ENCODE measurements around the gene OR6S1.
"Not testable (repeated sequence)": the region's sequence is repeated elsewhere in the genome, so short reads cannot be mapped to it uniquely, and the experiment has no call there.

Gene OR6S1

DNA sequence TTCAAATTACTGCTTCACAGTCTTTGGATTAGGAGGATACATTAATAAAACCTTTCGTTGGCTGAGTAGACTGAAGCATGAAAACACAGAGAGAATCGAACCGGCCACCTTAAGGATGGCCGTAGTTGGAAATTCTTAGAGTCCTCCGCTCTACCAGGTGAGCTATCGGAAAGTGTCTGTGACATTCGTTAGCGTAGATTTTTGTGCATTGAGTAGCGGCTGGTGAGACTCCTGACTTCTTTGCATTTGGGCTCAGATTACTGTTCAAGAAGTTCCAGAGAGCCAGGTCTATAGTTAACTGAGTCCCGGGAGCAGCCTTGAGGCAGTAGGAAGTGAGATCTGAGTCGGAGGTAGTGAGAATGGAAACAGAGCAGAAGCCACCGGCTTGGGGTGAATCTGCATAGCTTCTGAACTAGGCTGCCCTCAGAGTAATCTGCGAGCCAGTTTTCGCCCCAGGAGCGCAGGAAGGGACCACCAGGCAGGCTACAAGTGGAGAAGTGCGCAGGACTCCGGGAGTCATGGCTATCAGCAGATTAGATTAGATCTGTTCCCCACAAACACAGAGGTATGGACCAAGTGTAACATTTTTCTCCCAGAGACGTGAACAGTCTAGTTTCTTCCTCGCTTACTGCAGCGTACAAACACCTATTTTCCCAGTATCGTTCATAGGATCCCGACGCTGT lies 11.0 kb downstream of the OR6S1 start:
- peak; percentile 63 for DNase-seq

DNA sequence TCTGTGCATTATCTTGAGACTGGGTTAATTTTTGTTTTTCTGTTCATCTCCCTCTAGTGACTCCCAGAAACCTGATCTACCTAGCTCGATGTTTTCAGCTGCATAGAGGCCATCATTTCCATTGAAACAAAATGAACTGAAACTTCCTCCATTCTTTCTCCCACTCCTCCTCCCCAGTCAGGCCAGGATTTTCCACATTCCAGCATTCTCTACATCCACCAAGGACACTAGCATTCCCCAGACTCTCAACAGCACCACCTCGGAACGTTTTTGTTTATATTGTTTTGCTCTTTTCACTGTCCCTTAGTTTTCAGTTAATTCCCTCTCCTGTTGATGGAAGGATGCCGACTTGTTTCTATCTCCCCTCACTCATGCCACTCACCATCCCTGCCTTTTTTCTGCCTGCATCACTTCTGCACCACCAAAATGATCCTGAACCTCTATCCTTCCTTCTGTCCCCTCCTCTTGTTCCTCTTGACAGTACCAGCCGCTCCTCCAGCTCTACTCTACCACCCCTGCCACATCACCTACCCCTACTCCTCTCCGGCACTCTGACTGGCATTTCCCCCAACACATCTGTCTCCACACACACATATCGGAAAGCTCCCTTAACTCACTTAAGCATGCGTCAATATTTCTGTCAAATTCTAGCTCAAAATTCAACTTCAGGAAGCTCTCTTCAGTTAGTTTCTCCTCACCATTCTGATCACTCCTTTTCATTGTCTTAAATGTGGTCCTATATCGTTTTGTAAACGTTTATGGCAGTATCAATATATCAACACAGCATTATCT lies 13.2 kb downstream of the OR6S1 start:
- no peak for DNase-seq

DNA sequence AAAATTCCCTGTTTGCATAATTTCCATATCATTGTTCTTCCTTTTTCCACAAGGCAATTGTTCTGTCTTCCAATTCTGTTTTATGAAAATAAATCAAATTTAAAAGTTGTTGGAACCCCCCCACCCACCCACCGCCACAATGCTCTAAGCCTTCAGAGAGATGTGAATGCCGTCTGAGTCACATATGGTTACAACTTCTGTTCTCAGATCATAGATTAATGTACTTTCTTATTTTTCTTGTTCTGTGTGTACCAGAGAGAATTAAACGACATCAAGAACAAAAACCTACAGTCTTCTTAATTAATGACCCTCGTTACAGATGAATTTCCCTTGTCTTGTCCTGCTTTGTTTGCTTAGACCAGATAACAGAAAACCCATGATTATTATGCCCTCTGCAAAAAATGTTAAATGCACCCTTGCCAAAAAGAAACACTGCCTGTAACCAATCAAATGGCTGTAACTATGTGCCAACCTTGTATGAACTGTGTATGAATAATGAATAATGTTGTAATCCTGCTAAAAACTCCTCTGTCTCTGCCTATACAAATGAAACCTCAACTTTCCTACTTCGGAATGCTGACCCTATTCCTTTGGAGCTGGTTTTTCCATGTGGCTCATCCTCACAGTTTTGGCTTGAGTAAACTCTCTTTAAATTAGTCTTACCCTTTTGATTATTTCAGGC lies 14.0 kb downstream of the OR6S1 start:
- DNase-seq, result no peak

DNA sequence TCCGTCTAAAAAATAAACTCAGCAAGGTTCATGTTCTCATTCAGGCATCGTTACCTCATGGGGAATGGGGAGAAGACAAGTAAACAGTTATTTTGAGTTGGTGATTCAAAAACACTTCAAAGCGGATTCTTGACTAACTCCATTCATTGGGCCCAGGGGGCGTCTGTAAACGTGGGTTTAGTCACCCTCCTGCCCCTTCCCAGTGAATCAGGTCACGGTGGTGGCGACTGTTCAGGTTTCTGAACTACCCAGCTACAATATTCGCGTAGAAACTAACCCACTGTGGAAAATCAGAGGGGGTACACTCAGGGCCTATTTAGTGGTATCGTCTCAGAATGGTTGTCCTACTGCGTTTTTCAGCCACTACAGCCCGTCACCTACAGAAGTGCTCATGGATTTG lies 15.2 kb downstream of the OR6S1 start:
- no peak for DNase-seq

DNA sequence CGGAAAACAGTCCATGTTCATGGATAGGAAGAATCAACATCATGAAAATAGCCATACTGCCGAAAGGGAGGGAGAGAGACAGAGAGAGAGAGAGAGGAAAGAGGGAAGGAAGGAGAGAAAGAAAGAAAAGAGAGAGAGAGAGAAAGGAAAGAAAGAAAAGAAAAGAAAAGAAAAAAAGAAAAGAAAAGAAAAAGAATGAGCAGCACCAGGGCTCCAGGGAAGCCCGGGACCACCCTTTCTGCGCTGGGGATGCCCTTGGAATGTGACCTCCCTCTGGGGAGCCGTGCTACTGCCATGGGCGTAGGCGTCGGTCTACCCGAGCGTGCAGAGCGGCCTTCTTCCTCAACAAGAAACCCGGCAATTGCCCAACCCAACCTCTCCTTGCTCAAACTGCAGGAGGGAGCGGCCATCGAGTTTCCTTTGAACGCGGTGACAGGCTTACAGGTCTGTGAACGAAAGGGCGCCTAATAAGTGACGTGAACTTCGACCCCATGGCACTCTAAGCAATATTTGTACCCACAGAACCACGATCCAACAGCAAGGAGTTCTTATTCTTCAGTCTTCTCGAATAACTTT lies 16.9 kb downstream of the OR6S1 start:
- peak; percentile 62 for DNase-seq

DNA sequence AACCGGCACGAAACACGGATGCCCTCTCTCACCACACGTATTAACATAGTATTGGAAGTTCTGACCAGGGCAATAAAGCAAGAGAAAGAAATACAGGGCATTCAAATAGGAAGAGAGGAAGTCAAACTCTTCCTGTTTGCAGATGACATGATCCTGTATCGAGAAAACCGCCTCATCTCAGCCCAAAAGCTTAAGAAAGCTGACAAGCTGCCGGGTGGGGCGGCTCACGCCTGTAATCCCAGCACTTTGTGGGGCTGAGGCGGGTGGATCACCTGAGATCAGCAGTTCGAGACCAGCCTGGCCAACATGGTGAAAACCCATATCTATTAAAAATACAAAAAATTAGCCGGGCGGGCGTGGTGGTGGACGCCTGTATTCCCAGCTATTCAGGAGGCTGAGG lies 17.7 kb downstream of the OR6S1 start:
- DNase-seq, result no peak

DNA sequence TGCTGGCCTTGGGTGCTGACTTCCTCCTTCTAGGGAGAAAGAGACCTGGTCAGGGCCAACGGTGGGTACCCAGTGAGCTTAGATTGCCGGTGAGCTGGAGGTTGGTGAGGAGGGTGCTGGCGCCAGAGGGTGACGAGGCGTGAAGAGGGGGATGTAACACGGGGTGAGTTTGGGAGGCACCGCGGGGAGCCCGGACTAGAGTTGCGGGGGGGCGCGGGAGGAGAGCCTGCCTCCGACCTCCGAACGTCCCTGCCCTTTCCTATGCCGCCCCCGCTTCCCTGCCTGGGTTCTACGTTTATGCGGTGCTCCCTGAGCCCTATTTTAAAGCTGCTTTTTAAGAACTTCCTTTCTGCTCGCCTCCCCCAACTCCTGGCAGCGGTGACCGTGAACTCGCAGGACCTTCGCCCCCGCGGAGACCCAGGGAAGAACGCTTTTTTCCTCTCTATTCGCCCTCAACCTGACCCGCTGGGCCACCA lies 18.6 kb downstream of the OR6S1 start:
- no peak for DNase-seq

DNA sequence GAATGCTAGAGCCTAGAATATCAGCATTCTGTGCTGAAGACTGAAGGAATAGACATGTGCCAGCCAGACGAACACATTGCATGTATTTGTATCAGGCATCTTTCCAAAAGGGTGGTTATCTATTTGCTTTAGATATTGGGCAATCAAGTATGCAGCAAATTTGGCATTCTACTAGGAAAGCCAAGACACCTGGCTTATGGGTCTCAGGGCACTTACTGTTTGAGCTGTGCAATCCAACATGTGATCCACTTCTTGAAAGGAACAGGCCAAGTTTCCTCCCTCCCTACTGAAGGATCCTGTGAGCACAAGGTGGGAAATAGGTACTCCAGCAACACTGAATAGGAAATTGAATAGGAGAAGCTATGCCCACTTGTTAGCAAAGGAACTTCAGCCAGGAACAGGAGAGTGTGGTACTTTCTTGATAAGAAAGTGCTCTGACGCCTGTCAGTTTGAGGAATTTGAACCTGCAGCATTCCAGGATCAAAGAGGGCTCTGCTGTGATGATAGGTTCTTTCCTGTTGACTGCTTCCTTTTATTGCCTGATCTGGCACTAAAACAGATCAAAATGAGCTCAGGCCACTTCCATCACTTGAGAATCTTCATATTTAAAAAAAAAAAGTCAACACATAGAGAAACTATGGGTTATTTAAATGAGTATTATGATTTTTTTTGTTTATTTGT lies 20.6 kb downstream of the OR6S1 start:
- no peak for DNase-seq

DNA sequence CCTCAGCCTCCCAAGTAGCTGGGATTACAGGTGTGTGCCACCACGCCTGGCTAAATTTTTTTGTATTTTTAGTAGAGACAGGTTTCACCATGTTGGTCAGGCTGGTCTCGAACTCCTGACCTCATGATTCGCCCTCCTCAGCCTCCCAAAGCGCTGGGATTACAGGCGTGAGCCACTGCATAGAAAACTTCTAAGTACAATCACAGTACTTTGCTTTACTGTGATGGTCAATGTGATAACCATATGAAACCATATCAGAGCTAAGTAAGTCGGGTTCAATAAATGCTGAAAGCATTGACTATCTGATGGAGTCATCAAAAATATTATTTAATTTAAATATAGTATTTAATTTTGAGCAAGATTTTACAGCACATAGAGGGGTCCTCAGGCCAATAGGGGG lies 21.8 kb downstream of the OR6S1 start:
- DNase-seq, result not testable (repeated sequence)

DNA sequence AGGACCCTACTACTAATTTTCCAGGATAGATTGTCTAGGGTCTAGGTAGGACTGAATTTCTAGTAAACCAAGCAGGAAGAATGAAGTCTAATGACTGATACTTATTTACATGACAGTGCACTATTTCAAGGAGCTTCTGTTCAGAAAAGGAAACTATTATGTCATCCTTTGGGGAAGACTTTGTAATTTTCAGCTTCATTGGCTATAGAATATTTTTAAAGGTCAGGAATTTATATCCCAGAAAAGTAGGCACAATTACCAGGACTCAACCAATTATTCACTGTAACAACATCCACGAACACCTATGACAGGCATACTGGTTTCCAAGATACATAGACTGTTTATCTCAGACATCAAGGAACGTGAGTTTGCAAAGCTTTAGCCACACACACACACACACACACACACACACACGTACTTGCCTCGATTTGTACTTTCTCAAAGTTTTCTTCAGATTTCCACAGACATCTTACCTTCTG lies 23.2 kb downstream of the OR6S1 start:
- no peak for DNase-seq

DNA sequence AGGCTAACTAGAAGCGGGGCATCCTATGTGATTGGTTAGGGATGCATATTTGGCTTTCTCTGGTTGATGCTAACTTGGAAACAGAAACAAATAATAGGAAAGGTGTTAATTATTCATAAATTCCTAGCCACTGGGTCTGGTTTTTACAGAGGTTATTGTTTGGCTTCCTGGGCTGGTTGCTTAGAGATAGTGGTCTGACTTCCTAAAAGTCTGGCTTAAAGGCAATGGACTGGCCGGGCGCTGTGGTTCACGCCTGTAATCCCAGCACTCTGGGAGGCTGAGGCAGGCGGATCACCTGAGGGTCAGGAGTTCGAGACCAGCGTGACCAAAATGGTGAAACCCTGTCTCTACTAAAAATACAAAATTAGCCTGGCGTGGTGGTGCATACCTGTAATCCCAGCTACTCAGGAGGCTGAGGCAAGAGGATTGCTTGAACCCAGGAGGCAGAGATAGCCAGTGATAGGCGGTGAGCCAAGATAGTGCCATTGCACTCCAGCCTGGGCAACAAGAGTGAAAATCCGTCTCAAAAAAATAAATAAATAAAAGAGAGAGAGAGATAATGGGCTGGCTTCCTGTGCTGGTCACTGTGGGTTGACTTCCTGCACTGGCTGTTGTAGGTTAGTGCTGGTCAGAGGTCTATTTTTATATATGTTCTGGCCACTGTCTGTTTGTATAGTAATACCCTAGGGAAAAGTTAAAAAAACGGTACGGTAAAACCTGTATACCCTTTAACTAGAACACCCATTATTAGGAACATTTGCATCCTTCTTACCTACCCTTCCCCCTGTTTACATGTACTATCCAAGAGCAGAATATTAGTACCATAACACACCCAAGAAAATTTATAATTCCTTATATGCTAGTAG lies 24.1 kb downstream of the OR6S1 start:
- DNase-seq, result no peak

DNA sequence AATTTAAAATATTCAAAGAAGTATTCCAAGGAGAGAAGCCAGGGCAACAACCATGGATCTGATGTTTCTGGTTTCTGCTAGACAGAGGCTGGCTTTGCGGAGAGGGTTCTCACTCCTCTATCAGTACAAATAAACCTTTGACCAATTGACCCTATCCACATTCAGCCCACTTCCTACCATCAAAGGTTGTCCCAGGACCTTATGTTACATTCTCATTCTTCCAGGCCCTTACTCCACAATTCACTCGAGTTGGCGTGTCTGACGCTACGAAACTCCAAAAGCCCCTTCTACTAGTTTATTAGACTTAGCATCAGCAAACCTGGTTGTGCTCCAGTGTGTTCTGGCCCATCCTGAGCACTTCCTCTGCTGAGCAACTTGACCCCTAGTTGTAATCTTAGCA lies 25.5 kb downstream of the OR6S1 start:
- DNase-seq, result no peak

DNA sequence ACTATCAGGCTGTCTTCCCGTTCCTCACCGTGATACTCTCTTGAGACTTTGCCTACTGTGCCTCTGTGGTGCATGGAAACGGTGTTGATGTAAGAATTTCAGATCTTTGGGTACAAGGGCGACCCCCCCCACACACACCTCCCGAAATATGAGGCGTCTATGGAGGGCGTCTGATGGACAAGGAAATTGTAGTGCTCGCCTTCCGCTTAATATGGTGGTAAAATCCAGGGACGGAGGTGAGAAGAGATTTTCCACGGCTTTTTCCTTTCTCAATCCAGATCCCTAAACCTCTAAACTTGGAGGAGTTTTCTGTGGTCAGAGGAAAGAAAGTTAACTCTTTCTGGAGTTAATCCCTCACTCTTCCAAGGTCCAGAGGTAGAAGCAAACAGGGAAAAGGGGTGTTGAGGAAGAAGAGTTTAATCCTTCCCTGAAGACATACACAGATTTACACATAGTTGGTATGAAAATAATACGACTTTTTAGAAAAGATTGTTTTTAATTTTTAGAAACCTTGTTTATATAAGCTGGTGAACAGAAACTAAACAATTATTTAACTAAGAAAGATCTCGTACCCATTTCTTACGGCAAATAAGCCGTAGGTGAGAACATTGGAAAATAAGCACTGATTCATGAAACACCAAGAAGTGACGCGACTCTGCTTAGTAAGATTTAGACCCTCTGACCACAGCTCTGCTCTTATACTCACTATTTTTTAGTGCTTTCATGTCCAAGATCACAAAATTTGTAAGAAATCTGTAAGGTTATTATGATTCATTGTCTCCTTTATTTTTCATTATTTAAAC lies 27.3 kb downstream of the OR6S1 start:
- no peak for DNase-seq

DNA sequence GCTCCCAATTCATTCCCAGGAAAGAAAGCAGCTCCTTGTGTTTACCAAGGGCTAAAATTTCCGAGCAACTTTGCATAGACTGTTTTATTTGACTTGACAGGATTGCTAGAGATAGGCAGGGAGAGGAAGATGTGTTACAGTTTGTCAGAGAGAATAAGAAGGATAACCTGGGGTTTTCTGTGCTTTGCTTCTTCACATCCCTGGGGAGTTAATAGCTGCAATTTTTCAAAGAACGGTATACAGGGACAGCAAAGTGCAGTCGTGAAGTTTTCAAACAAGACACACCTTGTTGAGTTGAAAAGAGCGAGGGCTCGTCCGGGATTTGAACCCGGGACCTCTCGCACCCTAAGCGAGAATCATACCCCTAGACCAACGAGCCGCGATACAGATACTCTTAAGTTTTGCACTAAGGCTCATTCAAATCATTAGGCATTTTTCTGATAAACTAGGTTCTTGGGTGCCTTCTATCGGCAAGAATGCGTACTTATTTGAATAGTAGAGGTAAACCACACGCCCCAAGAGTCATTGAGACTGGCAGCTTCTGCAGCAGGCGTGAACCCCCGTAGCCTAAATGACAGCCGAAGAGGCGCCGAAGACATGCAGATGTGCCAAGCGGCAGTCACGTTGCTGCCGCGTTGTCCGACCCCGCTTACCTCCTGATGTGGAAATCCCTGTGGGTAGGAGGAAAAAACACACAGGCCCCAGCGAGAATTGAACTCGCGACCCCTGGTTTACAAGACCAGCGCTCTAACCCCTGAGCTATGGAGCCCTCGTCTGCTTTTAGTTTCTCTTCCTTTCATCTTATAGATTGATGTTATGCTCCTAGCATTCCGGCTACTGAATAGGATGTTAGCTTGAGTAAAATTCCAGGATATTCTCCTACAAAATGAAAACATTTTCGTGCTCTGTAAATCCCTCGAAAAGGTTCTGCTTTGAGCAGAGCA lies 28.1 kb downstream of the OR6S1 start:
- peak; percentile 93 for DNase-seq

DNA sequence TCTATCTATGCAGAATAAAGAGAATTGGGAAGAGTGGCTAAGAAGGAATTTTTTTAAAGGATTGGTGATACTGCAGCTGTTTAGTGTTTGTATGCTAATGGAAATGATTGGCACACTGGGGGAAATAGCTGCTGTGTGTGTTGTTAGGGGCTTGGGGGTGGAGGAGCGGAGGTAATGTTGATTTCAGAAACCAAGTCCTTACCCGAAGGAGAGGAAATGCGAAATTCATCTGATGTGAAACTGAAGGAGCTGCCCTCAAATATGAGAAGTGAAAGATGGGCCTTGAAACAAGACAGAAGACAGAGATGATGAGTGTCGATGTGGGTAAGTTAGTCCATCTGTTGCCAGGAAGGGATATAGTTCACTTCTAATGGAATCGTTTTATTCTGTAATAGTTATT lies 29.1 kb downstream of the OR6S1 start:
- DNase-seq, result no peak

DNA sequence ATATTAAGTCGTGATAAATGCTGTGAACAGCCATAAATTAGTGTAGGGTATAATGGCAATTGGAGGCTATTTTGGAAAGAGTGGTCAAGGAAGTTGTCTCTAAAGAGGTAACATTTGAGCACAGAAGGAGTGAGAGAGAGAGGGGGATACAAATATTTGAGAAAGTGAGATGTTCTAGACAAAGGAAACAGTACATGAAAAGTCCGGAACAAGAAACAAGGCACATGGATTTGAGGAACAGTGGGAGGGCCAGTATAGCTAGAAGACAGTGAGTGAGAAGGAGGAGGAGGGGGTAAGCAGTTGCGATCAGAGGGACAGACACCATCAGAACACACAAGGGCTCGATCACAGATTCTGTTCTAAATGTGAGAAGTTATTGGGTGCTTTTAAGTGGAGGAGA lies 30.2 kb downstream of the OR6S1 start:
- DNase-seq, result no peak

DNA sequence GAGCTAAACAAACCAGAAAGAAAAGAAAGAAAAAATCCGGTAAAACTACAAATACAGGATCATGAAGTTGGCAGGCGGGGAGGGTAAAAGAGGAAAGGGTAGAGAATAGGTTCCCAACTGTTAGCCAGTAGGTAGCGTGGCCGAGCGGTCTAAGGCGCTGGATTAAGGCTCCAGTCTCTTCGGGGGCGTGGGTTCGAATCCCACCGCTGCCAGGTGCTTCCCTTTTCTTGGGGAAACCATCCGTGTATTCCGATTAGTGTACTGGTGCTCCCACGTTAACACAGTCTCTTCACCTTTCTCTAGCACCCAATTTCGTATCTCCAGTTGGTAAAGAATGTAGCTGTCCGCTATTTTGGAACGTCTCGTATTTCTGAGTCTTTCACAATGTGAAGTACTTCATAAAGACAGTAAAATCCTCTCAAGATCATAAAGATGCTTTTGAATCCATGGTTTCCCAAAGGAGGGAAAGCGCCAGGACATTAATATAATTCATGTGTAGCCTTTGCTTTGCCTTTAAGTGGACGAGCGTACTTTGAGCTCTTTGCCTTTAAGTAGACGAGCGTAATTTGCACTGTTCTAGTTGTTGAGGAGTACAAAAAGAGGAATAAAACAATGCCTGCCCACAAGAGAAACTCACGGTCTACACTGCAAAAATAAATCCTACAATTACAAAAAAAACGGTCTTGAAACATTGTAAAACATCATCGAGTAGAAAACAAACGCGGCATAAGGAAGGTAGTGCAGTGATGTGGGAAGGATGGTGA lies 31.3 kb downstream of the OR6S1 start:
- peak; percentile 83 for DNase-seq

DNA sequence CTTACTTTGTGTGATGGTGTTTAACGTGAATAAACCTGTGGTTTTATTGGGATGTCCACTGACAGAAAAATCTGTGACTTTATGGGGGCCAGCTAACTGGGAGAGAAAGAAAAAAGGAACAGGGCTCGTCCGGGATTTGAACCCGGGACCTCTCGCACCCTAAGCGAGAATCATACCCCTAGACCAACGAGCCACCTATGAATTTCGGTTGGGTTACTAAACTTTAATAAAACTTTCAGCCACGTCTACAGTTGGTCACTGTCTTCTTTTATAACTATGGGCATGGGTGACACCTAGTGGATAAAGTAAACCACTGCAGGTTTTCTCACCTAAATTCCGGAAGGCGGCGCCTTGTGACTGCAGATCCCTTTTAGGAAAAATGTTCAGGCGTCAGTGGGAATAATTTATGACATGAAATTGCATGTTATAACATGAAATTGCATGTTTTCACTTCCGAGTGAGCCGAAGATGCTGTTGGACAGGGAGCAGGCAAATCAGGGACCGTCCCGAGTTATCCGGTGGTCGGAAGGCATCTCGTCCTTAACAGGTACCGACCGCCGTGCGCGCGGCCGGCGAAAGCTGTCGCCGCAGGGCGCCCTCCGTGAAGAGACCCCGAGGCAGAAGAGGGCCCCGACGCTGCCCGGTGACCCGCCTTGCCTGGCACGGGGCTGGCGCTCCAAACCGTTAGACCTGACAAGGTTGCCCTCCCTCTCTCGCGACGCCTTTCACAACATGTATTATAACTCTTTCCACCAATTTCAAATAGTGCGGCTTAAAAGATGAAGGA lies 32.1 kb downstream of the OR6S1 start:
- peak; percentile 87 for DNase-seq

Data from CD4-positive, alpha-beta T cell treated with Interleukin-21 for 1 hour (primary cell).